H9 (cell line): ENCODE results near the gene ATF1. TPM values are rescaled to one million over a fixed set of nuclear protein-coding genes. Genes with fewer than 3 reads are reported as not detected.

Source experiments
- DNase-seq: peaks from one replicate; pipeline ENCODE4 v3.0.0-alpha.2; 2017
- H2AFZ ChIP-seq: one replicate; pipeline ENCODE4 v1.6.1; 2013; ENCODE audit warnings: mild to moderate bottlenecking, low read length, control low read depth, moderate library complexity
- H2AK5ac ChIP-seq: 2 replicates; pipeline ENCODE4 v1.6.1; 2013; ENCODE audit warnings: low read length, control low read depth, mixed read lengths; ENCODE audit not compliant: insufficient read length
- H2BK120ac ChIP-seq: one replicate; pipeline ENCODE4 v1.6.1; 2013; ENCODE audit warnings: low read depth, mild to moderate bottlenecking, low read length, control low read depth, inconsistent platforms; ENCODE audit not compliant: poor library complexity, severe bottlenecking
- H2BK12ac ChIP-seq: 2 replicates; pipeline ENCODE4 v1.6.1; 2013; ENCODE audit warnings: low read length, control low read depth, mixed read lengths, low read depth; ENCODE audit not compliant: insufficient read length
- H2BK15ac ChIP-seq: 2 replicates; pipeline ENCODE4 v1.6.1; 2013; ENCODE audit warnings: low read depth, low read length, control low read depth
- H2BK20ac ChIP-seq: one replicate; pipeline ENCODE4 v1.6.1; 2013; ENCODE audit warnings: low read depth, mild to moderate bottlenecking, low read length, control low read depth, inconsistent platforms; ENCODE audit not compliant: poor library complexity, severe bottlenecking
- H2BK5ac ChIP-seq: 2 replicates; pipeline ENCODE4 v1.6.1; 2013; ENCODE audit warnings: low read length, control low read depth, mixed read lengths; ENCODE audit not compliant: insufficient read length
- H3K14ac ChIP-seq: 2 replicates; pipeline ENCODE4 v1.6.1; 2013; ENCODE audit warnings: low read length, control low read depth; ENCODE audit not compliant: insufficient read depth
- H3K18ac ChIP-seq: 2 replicates; pipeline ENCODE4 v1.6.1; 2013; ENCODE audit warnings: low read depth, mild to moderate bottlenecking, mixed read lengths, low read length, control low read depth; ENCODE audit not compliant: insufficient read length
- H3K23ac ChIP-seq: 2 replicates; pipeline ENCODE4 v1.6.1; 2013; ENCODE audit warnings: low read length, control low read depth, mixed read lengths, low read depth; ENCODE audit not compliant: insufficient read length
- H3K23me2 ChIP-seq: 2 replicates; pipeline ENCODE4 v1.6.1; 2013; ENCODE audit warnings: low read depth, mild to moderate bottlenecking, mixed read lengths, low read length, control low read depth; ENCODE audit not compliant: insufficient read length, poor library complexity, severe bottlenecking
- H3K27ac ChIP-seq: 2 replicates; pipeline ENCODE4 v1.5.1; 2013; ENCODE audit warnings: low read length, control low read depth, mixed read lengths, low read depth; ENCODE audit not compliant: insufficient read length
- H3K27me3 ChIP-seq: 2 replicates; pipeline ENCODE4 v1.6.1; 2013; ENCODE audit warnings: low read length, control low read depth, inconsistent platforms; ENCODE audit not compliant: insufficient read depth
- H3K4ac ChIP-seq: 2 replicates; pipeline ENCODE4 v1.6.1; 2013; ENCODE audit warnings: low read depth, mild to moderate bottlenecking, control low read depth, inconsistent platforms, low read length, moderate library complexity
- H3K4me1 ChIP-seq: 2 replicates; pipeline ENCODE4 v1.6.1; 2013; ENCODE audit warnings: low read length, control low read depth, inconsistent platforms; ENCODE audit not compliant: insufficient read depth
- H3K4me2 ChIP-seq: 2 replicates; pipeline ENCODE4 v1.6.1; 2013; ENCODE audit warnings: low read length, control low read depth, mixed read lengths; ENCODE audit not compliant: insufficient read length, insufficient read depth
- H3K56ac ChIP-seq: 2 replicates; pipeline ENCODE4 v1.6.1; 2013; ENCODE audit warnings: low read depth, mild to moderate bottlenecking, mixed read lengths, low read length, control low read depth; ENCODE audit not compliant: insufficient read length
- H3K79me1 ChIP-seq: 2 replicates; pipeline ENCODE4 v1.6.1; 2013; ENCODE audit warnings: low read depth, mild to moderate bottlenecking, moderate library complexity, low read length, control low read depth, inconsistent platforms; ENCODE audit not compliant: insufficient read depth, poor library complexity, severe bottlenecking
- H3K79me2 ChIP-seq: 2 replicates; pipeline ENCODE4 v1.6.1; 2013; ENCODE audit warnings: low read length, control low read depth, inconsistent platforms; ENCODE audit not compliant: insufficient read depth
- H3K9ac ChIP-seq: 2 replicates; pipeline ENCODE4 v1.6.1; 2013; ENCODE audit warnings: low read length, control low read depth, mixed read lengths; ENCODE audit not compliant: insufficient read length; ENCODE audit errors: extremely low read depth
- H3K9me3 ChIP-seq: one replicate; pipeline ENCODE4 v1.6.1; 2013; ENCODE audit warnings: low read depth, low read length, inconsistent platforms; ENCODE audit not compliant: control insufficient read depth
- H3T11ph ChIP-seq: one replicate; pipeline ENCODE4 v1.6.1; 2013; ENCODE audit warnings: mild to moderate bottlenecking, low read length, control low read depth, inconsistent platforms
- H4K20me1 ChIP-seq: one replicate; pipeline ENCODE4 v1.6.1; 2013; ENCODE audit not compliant: control insufficient read depth, insufficient read length, insufficient read depth
- H4K5ac ChIP-seq: 2 replicates; pipeline ENCODE4 v1.6.1; 2013; ENCODE audit warnings: low read depth, mild to moderate bottlenecking, mixed read lengths, low read length, control low read depth; ENCODE audit not compliant: insufficient read length
- H4K8ac ChIP-seq: replicated peaks from 2 replicates; pipeline ENCODE4 v1.6.1; 2013; ENCODE audit warnings: low read length, control low read depth, mixed read lengths, low read depth; ENCODE audit not compliant: insufficient read length
- H4K91ac ChIP-seq: 2 replicates; pipeline ENCODE4 v1.6.1; 2013; ENCODE audit warnings: low read depth, mild to moderate bottlenecking, moderate library complexity, mixed read lengths, low read length, control low read depth; ENCODE audit not compliant: insufficient read length
- H3K27ac Mint-ChIP-seq, 3 experiments: 2 replicates in 2 of 3; 3 replicates in 1 of 3; pipeline ENCODE4 v1.8.0; 2020 to 2021; ENCODE audit warnings: mixed read lengths in 3 of 3, mild to moderate bottlenecking in 1 of 3, moderate library complexity in 1 of 3
- H3K27me3 Mint-ChIP-seq: 2 replicates; pipeline ENCODE4 v1.8.0; 2021; ENCODE audit warnings: low read depth, mild to moderate bottlenecking, moderate library complexity, mixed read lengths
- H3K36me3 Mint-ChIP-seq, 3 experiments: 2 replicates in 2 of 3; 3 replicates in 1 of 3; pipeline ENCODE4 v1.8.0; 2020 to 2021; ENCODE audit warnings: low read depth in 3 of 3, mixed read lengths in 3 of 3; ENCODE audit not compliant: insufficient read depth in 1 of 3
- H3K4me1 Mint-ChIP-seq, 2 experiments: 2 replicates each; pipeline ENCODE4 v1.8.0; 2020; ENCODE audit warnings: mixed read lengths in 2 of 2
- H3K4me3 Mint-ChIP-seq, 2 experiments: 2 replicates in 1 of 2; 3 replicates in 1 of 2; pipeline ENCODE4 v1.8.0; 2020 to 2021; ENCODE audit warnings: mild to moderate bottlenecking in 2 of 2, mixed read lengths in 2 of 2, moderate library complexity in 1 of 2
- H3K9me3 Mint-ChIP-seq, 2 experiments: 2 replicates in 1 of 2; 3 replicates in 1 of 2; pipeline ENCODE4 v1.8.0; 2020; ENCODE audit warnings: mild to moderate bottlenecking in 2 of 2, mixed read lengths in 2 of 2, moderate library complexity in 1 of 2
- CTCF ChIP-seq: fragments of 200-600 bp; sonication (generic); conservative IDR thresholded peaks from 3 replicates; pipeline ENCODE4 v1.8.0; 2021; ENCODE audit warnings: antibody characterized with exemption, mild to moderate bottlenecking
- WGBS: extraction: QIAGEN DNeasy Blood & Tissue Kit; methylation state at CpG from one replicate; pipeline ENCODE4 v1.1.7; 2013; ENCODE audit warnings: missing lambda C conversion rate, low lambda C conversion rate, mixed read lengths; ENCODE audit not compliant: insufficient read length; ENCODE audit errors: extremely low coverage; 5-methylcytosine and 5-hydroxymethylcytosine counted together
- total RNA-seq: library from RNA; stranded (reverse); gene quantifications from 2 replicates; pipeline ENCODE4 v1.2.1, GENCODE V29; 2021

ATF1 gene
- total RNA-seq, 1 experiment from 2014 or later, result 47.8 TPM

- H3K14ac ChIP-seq, result no peak overlapping the region
These were observed 20.6 kb downstream of the ATF1 start for GRCh38 chr12:50784501-50784900.

More at GRCh38 chr12:50784501-50784900, 20.6 kb downstream of the ATF1 start:
- H3T11ph ChIP-seq, result no peak overlapping the region
- Mint-ChIP-seq H3K4me3 (no peak overlapping the region), H3K27me3 (no peaks in the 10 kb centered on the region), H3K9me3 (peaks cover 8 to 13% of the 10 kb centered on the region in 2 experiments; a peak in 4 of 5 replicates), H3K4me1 (no peaks in the 10 kb centered on the region), H3K36me3 (peaks cover 36 to 42% (median 38%) of the 10 kb centered on the region in 3 experiments), H3K27ac (no peak overlapping the region)
- H2BK5ac ChIP-seq, result no peak overlapping the region
- H3K79me2 ChIP-seq, result no peaks in the 10 kb centered on the region; the same call in 1 of the 2 replicates
- no peaks in the 10 kb centered on the region for H3K9me3 ChIP-seq
- H4K91ac ChIP-seq, result no peak overlapping the region
- no peaks in the 10 kb centered on the region for H3K27me3 ChIP-seq
- no peak for TF ChIP-seq CTCF
- H2AFZ ChIP-seq, result no peak overlapping the region
- no peaks in the 10 kb centered on the region for H3K79me1 ChIP-seq
- no peaks in the 10 kb centered on the region for H4K20me1 ChIP-seq
- no peak for DNase-seq
- no peak overlapping the region for H2BK120ac ChIP-seq
- no peaks in the 10 kb centered on the region for H3K23me2 ChIP-seq
- no peak overlapping the region for H3K23ac ChIP-seq
- H3K56ac ChIP-seq, result no peak overlapping the region
- no peaks in the 10 kb centered on the region for H3K4me1 ChIP-seq
- H2BK12ac ChIP-seq, result no peak overlapping the region
- H3K27ac ChIP-seq, result no peak overlapping the region
- no peak overlapping the region for H2BK15ac ChIP-seq
- H4K5ac ChIP-seq, result no peak overlapping the region
- H2AK5ac ChIP-seq, result no peak overlapping the region
- no CpG with 5 or more reads among the region's 4 CpGs for WGBS
- H2BK20ac ChIP-seq, result no peak overlapping the region
- H3K18ac ChIP-seq, result no peak overlapping the region
- H3K4me2 ChIP-seq, result no peak overlapping the region
- no peak overlapping the region for H3K4ac ChIP-seq
- no peak overlapping the region for H4K8ac ChIP-seq
- H3K9ac ChIP-seq, result no peak overlapping the region
